CD14-positive monocyte (primary cell): ENCODE measurements around the gene EFHC1. TPM values are rescaled to one million over a fixed set of nuclear protein-coding genes. Genes with fewer than 3 reads are reported as not detected.

Source experiments
- DNase-seq, 3 donors: peaks; one replicate each; pipeline ENCODE4 v3.0.0-alpha.2; 2011 to 2022
- H2AFZ ChIP-seq: 2 replicates; pipeline ENCODE4 v1.6.0; 2012; ENCODE audit warnings: mild to moderate bottlenecking, low read depth, low read length, inconsistent platforms; ENCODE audit not compliant: insufficient read depth, poor library complexity, severe bottlenecking
- H3K27ac ChIP-seq, 2 donors: 1 replicate in 1 of 2; 2 replicates in 1 of 2; pipeline ENCODE4 v1.5.1; 2012 to 2013; ENCODE audit warnings: low read length in 2 of 2, control low read depth in 1 of 2, inconsistent platforms in 1 of 2, low read depth in 1 of 2, mild to moderate bottlenecking in 1 of 2
- H3K27me3 ChIP-seq, 2 donors: one replicate each; pipeline versions ENCODE4 v1.6.0 to v1.6.1; 2011 to 2013; ENCODE audit warnings: low read length in 2 of 2; ENCODE audit not compliant: control insufficient read depth in 2 of 2, insufficient read depth in 2 of 2
- H3K36me3 ChIP-seq, 2 donors: replicated peaks in 1 of 2; 1 replicate in 1 of 2; 2 replicates in 1 of 2; pipeline versions ENCODE4 v1.5.1 to v1.6.1; 2012 to 2013; ENCODE audit warnings: low read length in 2 of 2, control low read depth in 1 of 2, inconsistent platforms in 1 of 2, mild to moderate bottlenecking in 1 of 2; ENCODE audit not compliant: insufficient read depth in 2 of 2, control insufficient read depth in 1 of 2
- H3K4me1 ChIP-seq, 2 donors: 1 replicate in 1 of 2; 2 replicates in 1 of 2; pipeline versions ENCODE4 v1.5.1 to v1.6.1; 2012 to 2013; ENCODE audit warnings: low read length in 2 of 2, control low read depth in 1 of 2, inconsistent platforms in 1 of 2, mild to moderate bottlenecking in 1 of 2, moderate library complexity in 1 of 2; ENCODE audit not compliant: insufficient read depth in 2 of 2, control insufficient read depth in 1 of 2
- H3K4me2 ChIP-seq: replicated peaks from 2 replicates; pipeline ENCODE3; 2012; ENCODE audit warnings: low read length, moderate library complexity, mild to moderate bottlenecking; ENCODE audit not compliant: poor library complexity, severe bottlenecking; ENCODE audit errors: extremely low read depth
- H3K4me3 ChIP-seq, 3 experiments: fragments of 200-600 bp in 1 of 3; sonication (generic) in 1 of 3; replicated peaks in 1 of 3; 1 replicate in 2 of 3; 2 replicates in 1 of 3; pipeline ENCODE4 v1.5.1; 2011 to 2013; ENCODE audit warnings: low read length in 3 of 3, mild to moderate bottlenecking in 3 of 3, control low read depth in 2 of 3, low read depth in 2 of 3, inconsistent platforms in 1 of 3, moderate library complexity in 1 of 3
- H3K79me2 ChIP-seq: 2 replicates; pipeline ENCODE4 v1.6.0; 2012; ENCODE audit warnings: mild to moderate bottlenecking, control low read depth, inconsistent platforms, low read length, moderate library complexity; ENCODE audit not compliant: insufficient read depth
- H3K9ac ChIP-seq: 2 replicates; pipeline ENCODE4 v1.6.0; 2017; ENCODE audit warnings: low read length, mild to moderate bottlenecking; ENCODE audit not compliant: insufficient read depth, poor library complexity, severe bottlenecking
- H3K9me3 ChIP-seq, 2 donors: replicated peaks in 1 of 2; 1 replicate in 1 of 2; 2 replicates in 1 of 2; pipeline versions ENCODE4 v1.5.1 to v1.6.1; 2012 to 2013; ENCODE audit warnings: low read length in 2 of 2, control low read depth in 1 of 2; ENCODE audit not compliant: control insufficient read depth in 1 of 2, insufficient read depth in 1 of 2
- H4K20me1 ChIP-seq: 2 replicates; pipeline ENCODE4 v1.6.0; 2012; ENCODE audit warnings: mild to moderate bottlenecking, low read length, control low read depth, moderate library complexity; ENCODE audit not compliant: insufficient read depth
- H3K27ac Mint-ChIP-seq, 7 donors: one replicate each; pipeline ENCODE4 v1.8.0; 2020; ENCODE audit warnings: mild to moderate bottlenecking in 7 of 7, mixed read lengths in 7 of 7, moderate library complexity in 6 of 7, inconsistent platforms in 2 of 7
- H3K27me3 Mint-ChIP-seq, 3 donors: one replicate each; pipeline ENCODE4 v1.8.0; 2021 to 2022; ENCODE audit warnings: low read depth in 3 of 3, mild to moderate bottlenecking in 3 of 3, mixed read lengths in 3 of 3, moderate library complexity in 3 of 3, inconsistent platforms in 1 of 3
- H3K36me3 Mint-ChIP-seq, 2 donors: one replicate each; pipeline ENCODE4 v1.8.0; 2020; ENCODE audit warnings: mixed read lengths in 2 of 2, inconsistent platforms in 1 of 2, mild to moderate bottlenecking in 1 of 2
- H3K4me1 Mint-ChIP-seq: one replicate; pipeline ENCODE4 v1.8.0; 2020; ENCODE audit warnings: mild to moderate bottlenecking, mixed read lengths
- H3K4me3 Mint-ChIP-seq, 2 donors: one replicate each; pipeline ENCODE4 v1.8.0; 2020; ENCODE audit warnings: mild to moderate bottlenecking in 2 of 2, mixed read lengths in 2 of 2, moderate library complexity in 1 of 2
- H3K9me3 Mint-ChIP-seq, 7 donors: one replicate each; pipeline ENCODE4 v1.8.0; 2020 to 2022; ENCODE audit warnings: mixed read lengths in 7 of 7, mild to moderate bottlenecking in 6 of 7, moderate library complexity in 6 of 7, inconsistent platforms in 2 of 7
- CTCF ChIP-seq: fragments of 200-600 bp; IDR thresholded peaks from one replicate; pipeline ENCODE4 v1.8.0; 2022; ENCODE audit warnings: antibody characterized with exemption, mild to moderate bottlenecking
- WGBS: methylation state at CpG from one replicate; pipeline ENCODE4 v1.1.5; 2013; ENCODE audit warnings: missing lambda C conversion rate; ENCODE audit not compliant: insufficient coverage; 5-methylcytosine and 5-hydroxymethylcytosine counted together
- intact Hi-C, 2 donors: fragments of 100-400 bp; cut with micrococcal nuclease; formaldehyde crosslinking; loops; one replicate each; pipeline versions ENCODE4 v1.15.0 to v1.15.1; 2023
- polyA plus RNA-seq, 3 donors: library from polyadenylated mRNA; depleted of rRNA in 1 of 3; unstranded in 2 of 3; stranded (reverse) in 1 of 3; fragments of 300-500 nt in 2 of 3; fragments of >200 nt in 1 of 3; fragmentation: Illumina TruSeq in 2 of 3; gene quantifications; 1 replicate in 2 of 3; 2 replicates in 1 of 3; pipeline ENCODE4 v1.2.3, GENCODE V29; 2012 to 2021

EFHC1 gene
- polyA plus RNA-seq, 3 donors = 0.30 to 13.5 (median 2.3) TPM

GRCh38 chr6:52547647-52548352 lies 127.7 kb downstream of the EFHC1 start:
- intact Hi-C loops = no loop called here
- 90% methylated on average over 9 of the region's 9 CpGs for WGBS
- H3K27me3 ChIP-seq = no peaks in the 10 kb centered on the region
- H3K4me2 ChIP-seq = no peak overlapping the region
- no peaks in the 10 kb centered on the region for H3K9me3 ChIP-seq
- TF ChIP-seq CTCF = no peak
- H3K27ac ChIP-seq = no peak overlapping the region
- Mint-ChIP-seq H3K4me3 (no peak overlapping the region), H3K27ac (no peak overlapping the region), H3K36me3 (peaks cover 32 to 42% of the 10 kb centered on the region in 2 donors), H3K4me1 (peaks cover 24% of the 10 kb centered on the region), H3K9me3 (no peaks in the 10 kb centered on the region), H3K27me3 (peaks cover 0 to 2% (median 0%) of the 10 kb centered on the region in 3 donors)
- no peak overlapping the region for H3K4me3 ChIP-seq
- H3K79me2 ChIP-seq = peaks cover 81% of the 10 kb centered on the region
- H3K4me1 ChIP-seq = no peaks in the 10 kb centered on the region
- peaks cover 4 to 46% of the 10 kb centered on the region in 2 donors for H3K36me3 ChIP-seq
- peaks cover 95% of the 10 kb centered on the region for H4K20me1 ChIP-seq
- DNase-seq = no peak
- H3K9ac ChIP-seq = no peak overlapping the region
- H2AFZ ChIP-seq = no peak overlapping the region

- peaks cover 95% of the 10 kb centered on the region for H4K20me1 ChIP-seq
- Mint-ChIP-seq H3K9me3 (no peaks in the 10 kb centered on the region), H3K27me3 (peaks cover 0 to 2% (median 0%) of the 10 kb centered on the region in 3 donors), H3K4me1 (peaks cover 24% of the 10 kb centered on the region), H3K4me3 (no peak overlapping the region), H3K36me3 (peaks cover 30 to 43% of the 10 kb centered on the region in 2 donors), H3K27ac (no peak overlapping the region)
- no peak overlapping the region for H2AFZ ChIP-seq
- no peak overlapping the region for H3K9ac ChIP-seq
- no peak for TF ChIP-seq CTCF
- H3K4me3 ChIP-seq = no peak overlapping the region
- intact Hi-C loops = no loop called here
- H3K36me3 ChIP-seq = peaks cover 4 to 46% of the 10 kb centered on the region in 2 donors
- no peaks in the 10 kb centered on the region for H3K27me3 ChIP-seq
- DNase-seq = no peak
- no peak overlapping the region for H3K27ac ChIP-seq
- H3K9me3 ChIP-seq = no peaks in the 10 kb centered on the region
- no peak overlapping the region for H3K4me2 ChIP-seq
- H3K4me1 ChIP-seq = no peaks in the 10 kb centered on the region
- WGBS = 69% methylated on average over 7 of the region's 7 CpGs
- H3K79me2 ChIP-seq = peaks cover 81% of the 10 kb centered on the region
Measured at GRCh38 chr6:52548353-52548713, 128.2 kb downstream of the EFHC1 start.
